Articular chondrocyte of knee joint (primary cell): ENCODE data around the gene IER3. TPM values are rescaled to one million over a fixed set of nuclear protein-coding genes. Genes with fewer than 3 reads are reported as not detected.

Experiments
- small RNA-seq: library from RNA; depleted of rRNA; stranded (forward); fragments of <200 nt; gene quantifications from one replicate; pipeline ENCODE3, GENCODE V24; 2012
- total RNA-seq: library from RNA; depleted of rRNA; stranded (reverse); fragments of >200 nt; gene quantifications from 2 replicates; pipeline ENCODE4 v1.2.3, GENCODE V29; 2012

The IER3 gene
- 17.0 and 54.6 TPM in 2 replicates for total RNA-seq

GRCh38 chr6:30744054-30744805, at the start of gene IER3:
Gene IER3, minus strand, starts transcription at chr6:30744547. Its CDS starts 29 bp downstream, at chr6:30744518.

DNA sequence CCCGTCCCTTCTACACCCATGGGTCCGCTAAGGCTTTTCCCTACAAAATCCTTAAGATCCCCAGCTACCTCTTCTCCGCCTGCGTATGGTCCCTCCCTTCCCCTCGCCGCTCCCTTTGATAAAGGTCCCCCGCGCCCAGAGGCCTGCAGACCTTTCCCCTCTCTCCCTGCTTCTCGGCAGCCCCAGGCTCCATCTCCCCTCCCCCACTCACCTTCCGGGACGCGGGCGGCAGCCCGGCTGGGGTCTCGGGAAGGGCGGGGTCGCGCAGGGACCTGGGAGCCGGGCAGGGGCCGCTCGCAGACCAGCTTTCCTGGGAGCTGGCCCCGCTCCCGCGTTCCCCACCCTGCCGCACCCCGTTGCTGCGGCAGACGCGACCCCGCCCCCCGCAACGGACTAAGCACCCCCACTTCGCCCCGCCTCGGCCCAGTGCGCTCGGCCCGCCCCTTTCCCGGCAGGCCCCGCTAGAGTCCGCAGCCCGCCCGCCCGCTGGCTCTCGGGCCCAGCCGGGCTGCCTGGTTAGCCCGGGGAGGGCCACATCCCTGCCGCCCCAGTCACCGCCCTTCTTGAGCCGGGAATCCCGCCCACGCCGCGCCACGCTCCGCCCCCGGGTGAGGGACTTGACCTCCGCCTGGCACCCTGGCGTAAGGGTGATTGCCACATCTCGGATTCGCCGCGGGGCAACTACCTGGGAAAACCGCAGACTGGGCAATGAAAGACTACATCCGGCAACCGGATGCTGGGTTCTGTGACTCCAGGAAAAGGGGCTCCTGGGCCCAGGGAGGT, 1.8 kb downstream of the IER3 start, which contains the start of gene FLOT1:
Gene FLOT1 (minus strand): TSS at position 372 of the 783 bp plus-strand sequence. CDS start 498 bp downstream, outside the sequence.

DNA sequence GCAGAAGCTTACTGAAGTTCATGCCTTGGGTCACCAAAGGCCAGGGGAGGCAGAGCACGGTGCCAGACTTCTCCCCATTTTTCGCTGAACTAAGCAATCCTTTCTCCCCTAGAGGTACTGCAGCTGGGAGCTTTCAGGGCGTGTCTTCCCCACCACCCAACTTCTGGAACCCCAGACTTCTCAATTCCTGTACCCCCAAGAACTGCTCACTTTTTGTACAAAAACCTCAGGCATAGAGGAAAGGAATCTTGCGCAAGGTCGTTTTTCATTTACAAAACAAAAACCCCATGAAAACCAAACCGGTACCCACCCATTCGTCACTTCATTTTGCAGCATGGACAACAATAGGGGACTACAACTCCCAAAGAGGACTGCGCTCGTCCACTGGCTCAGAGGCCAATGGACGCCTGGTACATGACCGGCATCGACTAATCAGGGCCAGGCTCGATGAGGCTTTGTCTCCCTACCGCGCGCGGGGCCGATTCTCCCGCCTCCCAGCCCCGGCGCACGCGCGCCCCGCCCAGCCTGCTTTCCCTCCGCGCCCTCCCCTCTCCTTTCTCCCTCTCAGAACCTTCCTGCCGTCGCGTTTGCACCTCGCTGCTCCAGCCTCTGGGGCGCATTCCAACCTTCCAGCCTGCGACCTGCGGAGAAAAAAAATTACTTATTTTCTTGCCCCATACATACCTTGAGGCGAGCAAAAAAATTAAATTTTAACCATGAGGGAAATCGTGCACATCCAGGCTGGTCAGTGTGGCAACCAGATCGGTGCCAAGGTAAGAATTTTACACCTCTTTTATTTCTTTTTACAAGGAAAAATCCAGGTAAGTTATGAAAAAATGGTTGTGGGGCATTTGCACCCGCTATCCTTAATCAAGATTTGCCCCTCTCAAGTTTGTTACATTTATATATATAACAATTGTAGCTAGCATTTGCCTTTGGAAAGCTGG, 24.3 kb downstream of the IER3 start, which contains the start of gene TUBB:
Gene TUBB (plus strand): TSS at position 562 of the 947 bp plus-strand sequence. CDS start 155 bp downstream, at position 717.

DNA sequence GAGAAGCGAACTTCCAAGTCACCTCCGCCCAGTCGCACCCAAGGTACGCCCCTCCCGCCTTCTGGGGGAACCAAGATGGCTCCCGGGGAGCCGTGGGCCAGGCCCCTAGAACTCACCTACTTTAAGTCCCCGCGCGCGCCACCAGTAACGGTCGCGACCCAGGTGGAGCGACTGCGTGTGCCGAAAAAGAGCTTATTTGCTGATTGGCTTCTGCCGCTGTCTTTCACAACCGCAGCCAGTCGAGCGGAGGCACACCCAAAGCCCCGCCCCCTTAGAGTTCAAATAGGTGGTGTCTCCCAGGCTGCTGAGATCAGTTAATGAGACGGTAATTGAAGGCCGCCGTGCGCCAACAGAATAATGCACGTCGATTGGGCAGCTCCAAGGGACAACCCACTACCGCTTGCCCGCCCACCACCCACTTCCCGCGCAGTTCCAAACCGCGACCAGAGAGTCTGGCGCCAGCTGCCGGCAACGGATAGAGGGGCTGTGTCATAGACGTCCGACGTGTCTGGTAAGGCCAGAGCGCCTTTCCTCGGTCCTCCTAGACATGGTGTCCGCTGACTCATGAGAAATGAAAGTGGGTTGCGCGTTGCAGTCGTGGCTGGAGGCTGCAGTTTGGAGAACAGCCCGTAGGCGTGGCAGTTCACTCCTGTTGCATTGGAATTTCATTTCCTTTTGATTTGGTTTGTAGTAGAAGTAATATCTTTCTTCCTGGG, 27.1 kb downstream of the IER3 start, which contains the start of gene MDC1:
Gene MDC1 (minus strand): TSS at position 153 of the 716 bp plus-strand sequence. CDS start 2,106 bp downstream, outside the sequence.

Small RNA genes within 50 kb of the gene (small RNA-seq; reads per million reads assigned to genes)
- gene RF00019 (not detected), gene RN7SL353P (not detected)

Other genes starting within 250 kb of the IER3 start
- gene GNL1, start 188.1 kb downstream of the IER3 start, total RNA-seq, result 53.3 and 53.5 TPM in 2 replicates
- 5.7 and 8.2 TPM in 2 replicates for gene PRR3, start 187.3 kb downstream of the IER3 start, total RNA-seq
- gene ABCF1, start 173.1 kb downstream of the IER3 start, total RNA-seq, result 41.1 and 45.6 TPM in 2 replicates
- 43.3 and 56.8 TPM in 2 replicates for gene PPP1R10, start 127.3 kb downstream of the IER3 start, total RNA-seq
- gene MRPS18B, start 126.7 kb downstream of the IER3 start, total RNA-seq, result 84.2 and 95.2 TPM in 2 replicates
- gene ATAT1, start 117.7 kb downstream of the IER3 start, total RNA-seq, result 4.6 and 6.3 TPM in 2 replicates
- 1.1 and 2.9 TPM in 2 replicates for gene C6orf136, start 97.4 kb downstream of the IER3 start, total RNA-seq
- gene DHX16, start 71.5 kb downstream of the IER3 start, total RNA-seq, result 22.9 and 23.0 TPM in 2 replicates
- gene PPP1R18, start 57.9 kb downstream of the IER3 start, total RNA-seq, result 47.8 and 67.2 TPM in 2 replicates
- 3.5 and 4.4 TPM in 2 replicates for gene NRM, start 53.6 kb downstream of the IER3 start, total RNA-seq
- 6.8 and 8.4 TPM in 2 replicates for gene MDC1, start 27.3 kb downstream of the IER3 start, total RNA-seq
- gene TUBB, start 24.2 kb downstream of the IER3 start, total RNA-seq, result 566 and 592 TPM in 2 replicates
- 90.3 and 99.3 TPM in 2 replicates for gene FLOT1, start 1.9 kb downstream of the IER3 start, total RNA-seq
- 16.7 and 22.2 TPM in 2 replicates for gene DDR1, start 140.0 kb upstream of the IER3 start, total RNA-seq
- 12.3 and 16.5 TPM in 2 replicates for gene GTF2H4, start 163.7 kb upstream of the IER3 start, total RNA-seq
- gene VARS2, start 169.7 kb upstream of the IER3 start, total RNA-seq, result 10.8 and 14.5 TPM in 2 replicates
- gene SFTA2, start 187.6 kb upstream of the IER3 start, total RNA-seq, result not detected in 2 replicates
- not detected in 2 replicates for gene MUCL3, start 196.4 kb upstream of the IER3 start, total RNA-seq
- not detected in 2 replicates for gene MUC21, start 239.2 kb upstream of the IER3 start, total RNA-seq